Hypothalamus (tissue), 51 donors: ENCODE results near the gene CIART.
"Not testable (repeated sequence)": the region's sequence is repeated elsewhere in the genome, so short reads cannot be mapped to it uniquely, and the experiment has no call there.

Experiments
- DNase-seq, 51 donors: peaks; one replicate each; lab custom pipeline; 2025; lab: John Stamatoyannopoulos, UW

CIART gene

DNA sequence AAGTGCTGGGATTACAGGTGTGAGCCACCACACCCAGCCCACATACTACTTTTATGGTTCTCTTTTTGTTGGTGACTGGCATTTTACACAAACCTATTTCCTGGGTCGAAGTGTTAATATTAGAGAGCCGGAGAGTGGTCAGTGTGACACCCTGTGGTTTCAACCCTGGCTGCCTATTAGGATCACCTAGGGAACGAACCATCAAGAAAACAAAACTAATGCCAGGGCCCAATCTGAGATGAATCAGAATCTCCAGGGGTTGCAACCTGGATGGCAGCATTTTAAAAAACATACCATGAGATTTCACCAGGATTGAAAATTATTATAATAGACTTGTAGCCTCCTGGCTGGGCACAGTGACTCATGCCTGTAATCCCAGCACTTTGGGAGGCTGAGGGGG is 17.4 kb downstream of the CIART start:
- DNase-seq: no peak

DNA sequence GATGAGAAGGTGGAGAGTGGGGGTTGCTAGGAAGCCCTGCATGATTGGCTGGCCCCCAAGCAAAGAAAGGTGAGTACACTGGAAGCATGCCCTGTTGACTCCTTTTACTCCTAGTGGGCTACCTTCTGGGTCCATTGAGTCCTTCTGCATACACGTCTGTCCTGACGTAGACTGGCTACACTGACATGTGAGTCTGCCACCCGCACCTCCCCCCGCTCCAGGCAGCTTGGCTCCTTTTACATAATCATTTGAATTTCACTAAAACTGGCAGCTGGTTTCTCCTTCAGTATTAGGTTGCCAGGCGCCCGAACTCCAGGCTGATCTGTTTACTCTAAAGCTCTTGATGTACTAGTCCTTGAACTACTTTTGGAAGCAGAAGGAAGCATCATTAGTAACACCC is 20.0 kb downstream of the CIART start:
- peak in 43 of 51 donors; percentile 3 to 88 (median 46) for DNase-seq

DNA sequence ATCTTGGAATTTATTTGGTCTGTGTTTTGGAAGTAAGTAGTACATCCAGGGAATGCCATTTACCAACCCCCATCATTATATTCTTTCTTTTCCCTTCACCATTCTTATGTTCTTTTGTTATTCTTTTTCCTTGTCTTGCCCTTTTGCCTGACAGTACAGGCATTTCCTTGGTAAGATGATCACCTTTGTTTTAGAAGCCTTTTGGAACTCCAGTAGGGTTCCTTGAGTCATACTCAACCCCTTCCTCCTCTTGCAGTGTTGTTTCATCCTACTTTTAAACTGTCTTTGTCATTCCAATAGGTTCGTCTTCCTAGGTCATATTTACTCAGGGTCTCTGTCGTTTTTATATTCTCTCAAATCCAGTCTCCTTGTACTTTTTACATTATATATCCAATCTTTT is 20.5 kb downstream of the CIART start:
- no peak for DNase-seq

DNA sequence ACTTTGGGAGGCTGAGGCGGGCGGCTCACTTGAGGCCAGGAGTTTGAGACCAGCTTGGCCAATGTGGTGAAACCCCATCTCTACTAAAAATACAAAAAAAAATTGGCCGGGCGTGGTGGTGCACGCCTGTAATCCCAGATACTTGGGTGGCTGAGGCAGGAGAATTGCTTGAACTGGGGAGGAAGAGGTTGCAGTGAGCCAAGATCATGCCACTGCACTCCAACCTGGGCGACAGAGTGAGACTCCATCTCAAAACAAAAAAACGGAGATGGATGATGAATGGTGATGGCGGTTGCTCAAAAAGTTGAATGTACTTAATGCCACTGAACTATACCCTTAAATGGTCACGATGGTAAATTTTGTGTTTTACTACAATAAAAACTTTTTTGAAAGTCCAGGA is 26.2 kb downstream of the CIART start:
- not testable (repeated sequence) for DNase-seq

DNA sequence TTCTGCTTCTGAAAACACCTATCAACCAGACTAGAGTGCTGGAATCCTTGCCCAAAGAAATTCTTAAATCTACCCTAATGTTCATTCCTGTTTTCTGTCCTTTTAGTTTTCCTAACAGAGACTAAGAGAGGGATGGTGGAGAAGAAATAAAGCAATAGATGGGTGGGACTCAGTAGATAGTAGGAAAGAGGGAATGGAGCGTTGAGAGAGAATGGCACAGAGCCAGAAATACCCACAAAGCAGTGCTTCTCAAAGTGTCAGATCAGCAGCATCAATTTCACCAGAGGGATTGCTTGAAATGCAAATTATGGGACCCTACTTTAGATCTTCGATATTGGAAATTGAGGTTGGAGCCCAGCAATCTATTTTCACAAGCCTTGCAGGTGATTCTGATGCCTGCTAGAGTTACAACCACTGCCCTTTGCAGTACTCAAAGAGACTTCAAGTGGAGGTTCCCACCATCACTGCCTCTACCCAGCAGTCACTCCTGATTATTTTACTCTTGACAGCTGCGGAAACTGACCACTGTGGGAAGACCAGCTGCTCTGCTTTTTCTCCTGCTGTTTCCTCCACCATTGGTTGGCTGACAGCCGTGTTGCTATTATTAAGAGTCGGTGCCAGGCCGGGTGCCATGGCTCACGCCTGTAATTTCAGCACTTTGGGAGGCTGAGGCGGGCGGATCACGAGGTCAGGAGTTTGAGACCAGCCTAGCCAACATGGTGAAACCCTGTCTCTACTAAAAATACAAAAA is 27.6 kb downstream of the CIART start:
- no peak for DNase-seq

DNA sequence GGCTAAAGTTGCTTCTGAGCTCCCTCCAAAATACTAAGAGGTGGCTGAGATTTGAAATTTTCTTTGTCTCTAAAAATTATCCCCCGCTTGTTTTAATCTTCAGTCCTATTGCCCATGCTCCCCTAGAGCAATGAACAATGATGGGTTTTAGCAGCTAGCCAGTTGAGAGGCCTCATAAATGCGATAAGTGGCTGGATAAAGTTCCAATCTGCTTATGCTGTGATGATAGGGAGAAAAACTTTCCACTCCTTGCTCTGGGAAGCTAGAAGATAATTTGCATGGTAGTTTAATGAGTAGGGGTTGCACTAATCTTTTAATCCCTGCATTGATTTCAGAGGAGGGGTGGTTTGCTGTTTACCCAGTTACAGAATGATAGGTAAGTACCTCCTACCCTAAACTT is 29.4 kb downstream of the CIART start:
- DNase-seq: no peak

DNA sequence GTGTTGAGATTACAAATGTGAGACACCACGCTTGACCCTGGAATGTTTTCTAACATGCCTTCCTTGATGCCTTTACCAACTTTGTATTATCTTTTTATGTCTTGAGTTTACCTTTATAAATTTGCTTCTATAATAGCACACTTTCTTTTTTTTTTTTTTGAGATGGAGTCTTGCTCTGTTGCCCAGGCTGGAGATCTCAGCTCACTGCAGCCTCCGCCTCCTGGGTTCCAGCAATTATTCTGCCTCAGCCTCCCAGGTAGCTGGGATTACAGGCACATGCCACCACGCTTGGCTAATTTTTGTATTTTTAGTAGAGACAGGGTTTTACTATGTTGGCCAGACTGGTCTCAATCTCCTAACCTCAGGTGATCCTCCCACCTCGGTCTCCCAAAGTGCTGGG is 32.3 kb downstream of the CIART start:
- not testable (repeated sequence) for DNase-seq

DNA sequence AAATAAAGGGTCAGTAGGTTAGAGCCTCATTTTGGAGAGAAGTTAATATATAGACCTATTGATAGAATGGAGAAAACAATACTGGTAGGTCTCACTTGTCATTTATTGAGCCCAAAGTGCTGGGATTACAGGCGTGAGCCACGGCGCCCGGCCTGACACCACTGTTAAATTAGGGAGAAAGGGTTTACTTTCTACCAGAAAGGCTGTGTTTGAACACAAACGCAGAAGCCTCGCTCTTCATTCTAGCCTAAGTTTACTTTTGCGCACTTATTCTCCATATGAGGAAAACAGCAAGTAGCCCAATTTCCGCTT is 38.3 kb downstream of the CIART start:
- DNase-seq: peak in 1 of 51 donors; percentile 0

DNA sequence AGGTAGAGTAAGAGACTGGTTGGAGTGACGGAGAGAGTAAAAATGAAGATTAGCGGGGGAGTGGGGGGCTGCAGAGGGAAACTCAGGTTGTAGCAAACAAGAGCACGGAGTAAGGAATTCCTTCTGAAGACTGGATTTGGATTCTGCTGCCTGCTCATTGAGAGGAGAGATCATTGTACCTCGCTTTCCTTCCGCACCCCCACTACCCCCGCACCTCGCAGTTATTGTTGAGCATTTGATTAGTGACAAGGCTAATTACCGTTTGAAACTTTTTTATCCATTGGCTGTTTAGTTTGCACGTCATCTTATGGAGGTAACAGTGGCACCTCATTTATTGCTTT is 39.4 kb downstream of the CIART start:
- no peak for DNase-seq

DNA sequence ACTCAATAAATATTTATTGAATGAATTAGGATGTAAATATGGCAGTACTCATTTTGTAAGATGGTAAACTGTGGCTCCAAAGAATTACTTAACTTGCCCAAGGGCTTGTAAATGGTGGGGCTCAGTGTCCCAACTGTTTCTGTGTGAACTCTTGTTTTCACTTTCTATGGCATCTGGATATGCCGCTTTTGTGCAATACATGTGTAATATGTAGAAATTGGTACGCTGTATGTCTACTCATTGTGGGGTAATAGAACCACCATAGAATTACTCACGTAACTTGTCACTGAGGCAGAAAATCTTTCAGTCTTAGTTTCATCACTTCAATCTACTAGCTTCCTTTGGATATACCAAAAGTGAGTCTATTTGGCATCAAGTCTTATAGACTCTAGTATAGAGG is 40.0 kb downstream of the CIART start:
- no peak for DNase-seq

DNA sequence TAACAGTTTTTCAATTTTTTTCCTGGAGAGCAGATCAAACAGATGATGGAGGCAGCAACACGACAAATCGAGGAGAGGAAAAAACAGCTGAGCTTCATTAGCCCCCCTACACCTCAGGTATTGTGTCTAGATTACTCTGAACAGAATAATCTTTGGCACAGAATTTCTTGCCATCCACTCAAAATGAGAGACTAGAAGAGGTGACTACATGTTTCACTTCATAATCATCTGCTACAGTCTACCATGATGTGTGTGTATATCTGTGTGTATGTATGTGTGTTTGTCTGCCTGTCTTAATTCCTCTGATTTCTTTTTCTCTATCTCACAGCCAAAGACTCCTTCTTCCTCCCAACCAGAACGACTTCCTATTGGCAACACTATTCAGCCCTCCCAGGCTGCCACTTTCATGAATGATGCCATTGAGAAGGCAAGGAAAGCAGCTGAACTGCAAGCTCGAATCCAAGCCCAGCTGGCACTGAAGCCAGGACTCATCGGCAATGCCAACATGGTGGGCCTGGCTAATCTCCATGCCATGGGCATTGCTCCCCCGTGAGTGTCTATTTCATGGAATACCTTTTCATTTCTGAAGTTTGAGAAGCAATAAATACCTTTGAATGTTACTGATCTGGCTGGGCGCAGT is 50.4 kb downstream of the CIART start:
- peak in 20 of 51 donors; percentile 0 to 50 (median 16) for DNase-seq
